Kidney (tissue), 14 donors: ENCODE data around the gene OSCP1. TPM values are rescaled to one million over a fixed set of nuclear protein-coding genes. Genes with fewer than 3 reads are reported as not detected.
"Not testable (repeated sequence)": the region's sequence is repeated elsewhere in the genome, so short reads cannot be mapped to it uniquely, and the experiment has no call there.

Source experiments
- DNase-seq, 5 donors: peaks; one replicate each; pipeline ENCODE4 v3.0.0-alpha.2; 2013 to 2020
- FAIRE-seq: peaks from 2 replicates; lab custom pipeline; 2012; peaks lifted over from hg19 to GRCh38; lab: Jason Lieb, UNC
- H3K27ac ChIP-seq, 2 donors: one replicate each; pipeline ENCODE4 v1.7.0; 2013; ENCODE audit warnings: low read depth in 2 of 2, low read length in 2 of 2, inconsistent platforms in 1 of 2
- H3K27me3 ChIP-seq: one replicate; pipeline ENCODE4 v1.7.1; 2013; ENCODE audit warnings: low read length, inconsistent platforms; ENCODE audit not compliant: control insufficient read depth, insufficient read depth
- H3K36me3 ChIP-seq, 3 donors: one replicate each; pipeline versions ENCODE4 v1.7.0 to v1.7.1; 2013; ENCODE audit warnings: low read length in 3 of 3, control low read depth in 1 of 3, inconsistent platforms in 1 of 3; ENCODE audit not compliant: insufficient read depth in 3 of 3, control insufficient read depth in 2 of 3
- H3K4me1 ChIP-seq, 3 donors: one replicate each; pipeline versions ENCODE4 v1.7.0 to v1.7.1; 2013; ENCODE audit warnings: low read length in 3 of 3, inconsistent platforms in 1 of 3, low read depth in 1 of 3; ENCODE audit not compliant: control insufficient read depth in 2 of 3, insufficient read depth in 2 of 3
- H3K4me3 ChIP-seq, 3 donors: one replicate each; pipeline versions ENCODE4 v1.7.0 to v1.8.1; 2013; ENCODE audit warnings: low read length in 3 of 3, control low read depth in 1 of 3, inconsistent platforms in 1 of 3
- H3K9ac ChIP-seq, 3 donors: one replicate each; pipeline versions ENCODE4 v1.7.0 to v1.7.1; 2013; ENCODE audit warnings: low read length in 3 of 3, control low read depth in 1 of 3, inconsistent platforms in 1 of 3
- H3K9me3 ChIP-seq, 3 donors: one replicate each; pipeline versions ENCODE4 v1.7.0 to v1.7.1; 2013; ENCODE audit warnings: low read length in 3 of 3, control low read depth in 1 of 3, inconsistent platforms in 1 of 3; ENCODE audit not compliant: control insufficient read depth in 2 of 3, insufficient read depth in 1 of 3
- CTCF ChIP-seq: IDR thresholded peaks from 3 replicates; pipeline ENCODE4 v1.5.1; 2012; ENCODE audit warnings: mild to moderate bottlenecking, moderate library complexity, borderline replicate concordance; ENCODE audit not compliant: insufficient read depth; ENCODE audit errors: extremely low read depth
- intact Hi-C: fragments of 100-400 bp; cut with DNase I; formaldehyde crosslinking; loops from one replicate; pipeline ENCODE4 v1.11.1; 2022
- polyA plus RNA-seq: library from polyadenylated mRNA; stranded (reverse); fragments of 350-450 nt; fragmentation: Illumina TruSeq; extraction: RNeasy Lipid Tissue Mini Kit (QIAGEN cat#74804); gene quantifications from one replicate; pipeline ENCODE4 v1.2.3, GENCODE V29; 2014; ENCODE audit warnings: low read depth, low replicate concordance; ENCODE audit not compliant: insufficient read depth
- total RNA-seq: library from RNA; stranded (reverse); fragmentation: NEBNext Ultra II Directional; extraction: Animal tissue kit (Norgen Biotek cat#: 25700); gene quantifications from one replicate; pipeline ENCODE4 v1.2.1, GENCODE V29; 2021
- donor health status: control.
- donor health status: control.
- donor health status: control.
- donor health status: control.
- donor health status: control.
- donor health status: DM: yes; HTN: yes; CAD: no.
- donor health status: Normal renal cell carcinoma (clear cell type).

Gene OSCP1
- total and polyA plus RNA-seq, 2 donors from 2014 or later: 22.0 to 27.8 TPM

DNA sequence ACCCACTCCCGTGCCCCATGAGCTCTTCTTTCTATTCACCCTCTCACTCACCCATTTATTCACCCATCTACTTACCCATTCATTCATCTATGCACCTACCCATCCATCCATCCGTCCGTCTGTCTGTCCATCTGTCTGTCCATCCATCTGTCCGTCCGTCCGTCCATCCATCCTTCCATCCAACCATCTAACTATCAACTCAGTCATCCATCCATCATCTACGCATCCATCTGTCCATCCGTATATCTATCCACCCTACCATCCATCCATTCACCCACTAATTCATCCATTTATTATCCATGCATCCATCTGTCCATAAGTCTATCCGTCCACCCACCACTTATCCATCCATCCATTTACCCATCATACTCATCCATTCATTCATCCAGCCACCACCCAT, 43.3 kb upstream of the OSCP1 start:
- Histone ChIP-seq H3K27ac (no peak overlapping the region), H3K4me1 (no peaks in the 10 kb centered on the region), H3K9me3 (no peaks in the 10 kb centered on the region), H3K36me3 (no peaks in the 10 kb centered on the region), H3K9ac (no peak overlapping the region), H3K4me3 (no peak overlapping the region), H3K27me3 (no peaks in the 10 kb centered on the region)
- FAIRE-seq (no peak), DNase-seq (no peak)
- intact Hi-C loops: no loop called here
- no peak for TF ChIP-seq CTCF

GRCh38 chr1:36492491-36492890, 42.2 kb upstream of the OSCP1 start:
- no peak for TF ChIP-seq CTCF
- no peak overlapping the region for H3K9ac ChIP-seq
- FAIRE-seq: no peak
- intact Hi-C loops: no loop called here
- H3K27me3 ChIP-seq: no peaks in the 10 kb centered on the region
- H3K36me3 ChIP-seq: no peaks in the 10 kb centered on the region
- H3K9me3 ChIP-seq: no peaks in the 10 kb centered on the region
- no peak for DNase-seq
- no peak overlapping the region for H3K27ac ChIP-seq
- no peak overlapping the region for H3K4me3 ChIP-seq
- H3K4me1 ChIP-seq: no peaks in the 10 kb centered on the region

DNA sequence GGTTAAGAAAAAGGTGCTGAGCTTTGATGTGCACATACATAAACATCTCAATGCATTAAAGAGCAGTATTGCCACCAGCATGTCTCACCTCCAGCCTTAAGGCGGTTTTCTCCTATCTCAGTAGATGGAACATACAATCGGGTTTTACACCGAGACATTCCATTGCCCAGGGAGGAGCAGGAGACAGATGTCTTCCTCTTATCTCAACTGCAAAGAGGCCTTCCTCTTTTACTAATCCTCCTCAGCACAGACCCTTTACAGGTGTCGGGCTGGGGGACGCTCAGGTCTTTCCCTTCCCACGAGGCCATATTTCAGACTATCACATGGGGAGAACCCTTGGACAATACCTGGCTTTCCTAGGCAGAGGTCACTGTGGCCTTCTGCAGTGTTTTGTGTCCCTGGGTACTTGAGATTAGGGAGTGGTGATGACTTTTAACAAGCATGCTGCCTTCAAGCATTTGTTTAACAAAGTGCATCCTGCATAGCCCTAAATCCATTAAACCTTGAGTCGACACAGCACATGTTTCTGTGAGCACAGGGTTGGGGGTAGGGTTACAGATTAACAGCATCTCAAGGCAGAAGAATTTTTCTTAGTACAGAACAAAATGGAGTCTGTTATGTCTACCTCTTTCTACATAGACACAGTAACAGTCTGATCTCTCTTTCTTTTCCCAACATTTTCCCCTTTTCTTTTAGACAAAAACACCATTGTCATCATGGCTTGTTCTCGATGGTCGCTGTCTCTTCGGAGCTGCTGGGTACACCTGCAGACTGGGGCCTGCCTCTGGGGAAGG, 39.2 kb upstream of the OSCP1 start:
- H3K9ac ChIP-seq, FAIRE-seq, H3K27me3 ChIP-seq, H3K9me3 ChIP-seq, H3K27ac ChIP-seq, intact Hi-C loops, H3K4me3 ChIP-seq, H3K4me1 ChIP-seq, H3K36me3 ChIP-seq, DNase-seq: not testable (repeated sequence)

DNA sequence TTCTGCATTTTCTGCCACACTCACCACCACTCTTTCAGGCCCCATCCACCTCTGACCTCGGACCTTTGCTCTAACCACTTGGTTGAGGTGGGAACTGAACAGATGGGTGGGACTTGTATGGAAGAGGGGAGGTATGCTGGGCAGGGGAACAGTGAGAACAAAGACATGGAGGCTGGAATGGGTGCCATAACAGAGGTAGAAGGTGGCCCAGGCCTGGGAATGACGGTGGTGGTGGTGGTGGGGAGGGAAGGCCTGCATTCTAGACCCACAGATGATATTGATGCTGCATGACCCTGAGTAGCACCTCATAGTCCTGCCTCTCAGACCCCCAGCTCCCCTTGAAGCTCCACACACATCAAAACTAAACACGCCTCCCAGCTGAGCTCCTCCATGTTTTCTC, 37.7 kb upstream of the OSCP1 start:
- no peaks in the 10 kb centered on the region for H3K27me3 ChIP-seq
- FAIRE-seq: no peak

DNA sequence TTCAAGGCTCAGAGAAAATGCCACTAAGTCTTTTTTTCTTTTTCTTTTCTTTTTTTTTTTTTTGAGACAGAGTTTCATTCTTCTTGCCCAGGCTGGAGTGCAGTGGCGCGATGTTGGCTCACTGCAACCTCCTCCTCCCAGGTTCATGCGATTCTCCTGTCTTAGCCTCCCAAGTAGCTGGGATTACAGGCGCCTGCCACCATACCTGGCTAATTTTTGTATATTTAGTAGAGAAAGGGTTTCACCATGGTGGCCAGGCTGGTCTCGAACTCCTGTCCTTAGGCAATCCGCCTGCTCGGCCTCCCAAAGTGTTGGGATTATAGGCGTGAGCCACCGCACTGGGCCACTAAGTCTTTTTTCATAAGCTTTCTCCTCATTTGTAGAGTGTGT, 37.1 kb upstream of the OSCP1 start:
- H3K9me3 ChIP-seq, DNase-seq, H3K4me3 ChIP-seq, H3K36me3 ChIP-seq, H3K27ac ChIP-seq, intact Hi-C loops, H3K4me1 ChIP-seq, H3K9ac ChIP-seq, H3K27me3 ChIP-seq, FAIRE-seq: not testable (repeated sequence)

More for the DNA sequence above, 37.7 kb upstream of the OSCP1 start:
- Histone ChIP-seq H3K36me3 (no peaks in the 10 kb centered on the region), H3K9ac (no peak overlapping the region), H3K4me3 (no peak overlapping the region), H3K4me1 (peaks cover 0 to 2% (median 0%) of the 10 kb centered on the region in 3 donors), H3K9me3 (no peaks in the 10 kb centered on the region), H3K27ac (no peak overlapping the region)
- intact Hi-C loops: no loop called here
- DNase-seq: no peak
- TF ChIP-seq CTCF: no peak
